Natural killer cell (primary cell): ENCODE results near the gene TIGD1. TPM values are rescaled to one million over a fixed set of nuclear protein-coding genes. Genes with fewer than 3 reads are reported as not detected.

Experiments
- ATAC-seq, 3 donors: fragments of 150-1000 bp in 2 of 3; fragments of 200-7000 bp in 1 of 3; cut with Tn5 transposase; 1 replicate in 1 of 3; 2 replicates in 2 of 3; pipeline ENCODE4 v1.10.0; 2021; ENCODE audit warnings: mild to moderate bottlenecking in 2 of 3, moderate library complexity in 2 of 3
- DNase-seq, 2 donors: peaks; one replicate each; pipeline versions ENCODE4 v3.0.0 to v3.0.0-alpha.2; 2013 to 2021; ENCODE audit warnings: mixed read lengths in 1 of 2
- H3K27ac ChIP-seq: one replicate; pipeline ENCODE4 v1.5.1; 2013; ENCODE audit warnings: mild to moderate bottlenecking, low read length
- H3K27me3 ChIP-seq: one replicate; pipeline ENCODE4 v1.6.1; 2013; ENCODE audit warnings: low read length; ENCODE audit not compliant: control insufficient read depth, insufficient read depth
- H3K36me3 ChIP-seq: one replicate; pipeline ENCODE4 v1.6.1; 2013; ENCODE audit warnings: low read length; ENCODE audit not compliant: control insufficient read depth, insufficient read depth
- H3K4me1 ChIP-seq: one replicate; pipeline ENCODE4 v1.6.1; 2013; ENCODE audit warnings: low read length; ENCODE audit not compliant: control insufficient read depth, insufficient read depth
- H3K4me3 ChIP-seq: one replicate; pipeline ENCODE4 v1.5.1; 2013; ENCODE audit warnings: low read length
- H3K9me3 ChIP-seq: one replicate; pipeline ENCODE4 v1.6.1; 2013; ENCODE audit warnings: low read length; ENCODE audit not compliant: control insufficient read depth, insufficient read depth
- H3K27ac Mint-ChIP-seq, 2 donors: one replicate each; pipeline ENCODE4 v1.8.0; 2022; ENCODE audit warnings: mild to moderate bottlenecking in 2 of 2, mixed read lengths in 2 of 2, moderate library complexity in 1 of 2
- H3K27me3 Mint-ChIP-seq, 2 donors: one replicate each; pipeline ENCODE4 v1.8.0; 2022; ENCODE audit warnings: low read depth in 2 of 2, mixed read lengths in 2 of 2
- H3K36me3 Mint-ChIP-seq: one replicate; pipeline ENCODE4 v1.8.0; 2022; ENCODE audit warnings: mixed read lengths
- H3K4me1 Mint-ChIP-seq, 2 donors: one replicate each; pipeline ENCODE4 v1.8.0; 2022; ENCODE audit warnings: mixed read lengths in 2 of 2
- H3K4me3 Mint-ChIP-seq: one replicate; pipeline ENCODE4 v1.8.0; 2022; ENCODE audit warnings: mild to moderate bottlenecking, moderate library complexity, mixed read lengths
- H3K9me3 Mint-ChIP-seq, 2 donors: one replicate each; pipeline ENCODE4 v1.8.0; 2022; ENCODE audit warnings: mixed read lengths in 2 of 2
- CTCF ChIP-seq: fragments of 200-600 bp; IDR thresholded peaks from one replicate; pipeline ENCODE4 v1.8.0; 2022; ENCODE audit warnings: antibody characterized with exemption
- WGBS: methylation state at CpG from one replicate; pipeline ENCODE4 v1.1.7; 2013; ENCODE audit warnings: missing lambda C conversion rate; ENCODE audit not compliant: insufficient coverage; 5-methylcytosine and 5-hydroxymethylcytosine counted together
- intact Hi-C: fragments of 100-400 bp; cut with micrococcal nuclease; formaldehyde crosslinking; loops from one replicate; pipeline ENCODE4 v1.14.2; 2022
- total RNA-seq, 4 donors: library from RNA; stranded (reverse); fragments of 120-200 nt in 1 of 4; gene quantifications; one replicate each; pipeline versions ENCODE4 v1.2.3 to v1.2.4, GENCODE V29; 2013 to 2022

Gene TIGD1
- total RNA-seq, 3 donors from 2014 or later (not counting 1 experiment from before 2014, with no cell fraction given), result 10.6 to 13.2 (median 12.4) TPM

DNA sequence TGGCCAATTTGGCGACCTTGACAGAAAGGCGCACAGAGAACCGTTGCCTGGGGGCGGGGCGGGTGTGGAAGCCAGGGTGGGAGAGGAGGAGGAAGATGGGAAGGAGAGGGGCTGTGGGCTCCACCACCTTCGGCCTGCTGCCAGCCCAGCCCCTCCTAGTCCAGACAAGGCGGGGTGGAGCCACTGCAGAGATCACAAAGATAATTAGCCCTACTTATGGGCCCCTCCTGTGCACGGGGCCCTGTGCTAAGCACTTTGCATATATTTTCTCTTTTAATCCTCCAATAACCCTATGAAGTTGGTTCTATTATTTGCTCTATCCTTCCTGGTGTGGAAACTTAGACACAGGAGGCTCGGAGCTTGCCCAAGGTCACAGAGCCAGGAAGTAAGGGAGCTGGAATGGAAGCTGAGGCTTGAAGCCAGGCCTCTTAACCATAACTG is 49.0 kb downstream of the TIGD1 start:
- DNase-seq (no peak), ATAC-seq (no peak)
- no peak overlapping the region for H3K4me3 ChIP-seq
- TF ChIP-seq CTCF, result no peak
- WGBS, result 87% methylated on average over 9 of the region's 9 CpGs
- no peaks in the 10 kb centered on the region for H3K36me3 ChIP-seq
- no peaks in the 10 kb centered on the region for H3K36me3 Mint-ChIP-seq
- no peak overlapping the region for H3K4me3 Mint-ChIP-seq
- no peak overlapping the region for H3K27ac Mint-ChIP-seq
- intact Hi-C loops, result no loop called here
- H3K9me3 Mint-ChIP-seq, result no peaks in the 10 kb centered on the region
- peaks cover 0 to 8% of the 10 kb centered on the region in 2 donors for H3K4me1 Mint-ChIP-seq
- H3K27me3 Mint-ChIP-seq, result peaks cover 14 to 35% of the 10 kb centered on the region in 2 donors
- no peaks in the 10 kb centered on the region for H3K9me3 ChIP-seq
- peaks cover 17% of the 10 kb centered on the region for H3K27me3 ChIP-seq
- peaks cover 3% of the 10 kb centered on the region for H3K4me1 ChIP-seq
- no peak overlapping the region for H3K27ac ChIP-seq

DNA sequence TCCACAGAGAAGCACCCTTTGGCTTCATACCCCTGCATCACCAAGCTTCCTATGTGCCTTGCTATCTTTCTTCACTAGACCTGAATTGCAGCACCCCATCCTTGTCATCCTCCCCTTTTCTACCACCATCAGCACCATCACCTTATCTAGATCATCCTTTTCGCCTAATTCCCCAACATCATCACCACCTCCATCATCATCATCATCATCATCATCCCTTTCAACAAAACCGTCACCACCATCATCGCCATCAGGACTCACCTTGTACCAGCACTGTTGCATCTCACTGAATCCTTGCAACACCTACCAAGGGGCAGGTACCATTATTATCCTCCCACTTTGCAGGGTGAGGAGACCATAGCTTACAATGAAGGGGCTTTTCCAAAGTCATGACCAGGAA is 51.9 kb downstream of the TIGD1 start:
- WGBS, result 92% methylated on average over 3 of the region's 3 CpGs
- H3K27me3 ChIP-seq, result peaks cover 5% of the 10 kb centered on the region

More for the DNA sequence above, 51.9 kb downstream of the TIGD1 start:
- Histone ChIP-seq H3K27ac (no peak overlapping the region), H3K9me3 (no peaks in the 10 kb centered on the region), H3K4me3 (no peak overlapping the region), H3K36me3 (no peaks in the 10 kb centered on the region), H3K4me1 (peaks cover 3% of the 10 kb centered on the region)
- Mint-ChIP-seq H3K9me3 (no peaks in the 10 kb centered on the region), H3K4me1 (peaks cover 0 to 5% of the 10 kb centered on the region in 2 donors), H3K36me3 (no peaks in the 10 kb centered on the region), H3K27me3 (peaks cover 0 to 16% of the 10 kb centered on the region in 2 donors), H3K27ac (no peak overlapping the region), H3K4me3 (no peak overlapping the region)
- no peak for DNase-seq
- no peak for ATAC-seq
- no peak for TF ChIP-seq CTCF
- intact Hi-C loops, result no loop called here

Other genes starting within 250 kb of the TIGD1 start
- gene ALPP, start 171.8 kb downstream of the TIGD1 start, total RNA-seq, result under 1 TPM in 1 of 3 donors, not detected in 2; 0.30 TPM
- not detected for gene ALPG, start 143.7 kb downstream of the TIGD1 start, total RNA-seq
- gene ALPI, start 94.4 kb downstream of the TIGD1 start, total RNA-seq, result not detected
- not detected for gene ECEL1, start 62.7 kb downstream of the TIGD1 start, total RNA-seq
- not detected for gene PRSS56, start 30.2 kb downstream of the TIGD1 start, total RNA-seq
- gene CHRND, start 24.4 kb downstream of the TIGD1 start, total RNA-seq, result not detected
- not detected for gene CHRNG, start 10.9 kb downstream of the TIGD1 start, total RNA-seq
- 10 to 100 TPM; 62.2 to 67.6 (median 63.5) TPM for gene EIF4E2, start 132 bp upstream of the TIGD1 start, total RNA-seq
- gene EFHD1, start 83.0 kb upstream of the TIGD1 start, total RNA-seq, result under 1 TPM in 1 of 3 donors, not detected in 2; 0.58 TPM
- gene GIGYF2, start 146.8 kb upstream of the TIGD1 start, total RNA-seq, result 10 to 100 TPM; 73.6 to 85.3 (median 80.1) TPM
- not detected for gene KCNJ13, start 226.0 kb upstream of the TIGD1 start, total RNA-seq